Stimulated activated CD4-positive, alpha-beta T cell treated with anti-CD3 and anti-CD28 coated beads, Interleukin-1b, Interleukin-23, amount 100 ng/mL, for 24 hours (primary cell): ENCODE data around the gene CCDC88C.
A peak's percentile ranks its signal among the peaks of the same experiment; 100 is the strongest.
"Not testable (repeated sequence)": the region's sequence is repeated elsewhere in the genome, so short reads cannot be mapped to it uniquely, and the experiment has no call there.

Experiments
- DNase-seq, 4 experiments: peaks; one replicate each; pipeline ENCODE4 v3.0.0-alpha.2; 2020; ENCODE audit warnings: low read depth in 4 of 4, low spot score in 1 of 4

Gene CCDC88C, protein sequence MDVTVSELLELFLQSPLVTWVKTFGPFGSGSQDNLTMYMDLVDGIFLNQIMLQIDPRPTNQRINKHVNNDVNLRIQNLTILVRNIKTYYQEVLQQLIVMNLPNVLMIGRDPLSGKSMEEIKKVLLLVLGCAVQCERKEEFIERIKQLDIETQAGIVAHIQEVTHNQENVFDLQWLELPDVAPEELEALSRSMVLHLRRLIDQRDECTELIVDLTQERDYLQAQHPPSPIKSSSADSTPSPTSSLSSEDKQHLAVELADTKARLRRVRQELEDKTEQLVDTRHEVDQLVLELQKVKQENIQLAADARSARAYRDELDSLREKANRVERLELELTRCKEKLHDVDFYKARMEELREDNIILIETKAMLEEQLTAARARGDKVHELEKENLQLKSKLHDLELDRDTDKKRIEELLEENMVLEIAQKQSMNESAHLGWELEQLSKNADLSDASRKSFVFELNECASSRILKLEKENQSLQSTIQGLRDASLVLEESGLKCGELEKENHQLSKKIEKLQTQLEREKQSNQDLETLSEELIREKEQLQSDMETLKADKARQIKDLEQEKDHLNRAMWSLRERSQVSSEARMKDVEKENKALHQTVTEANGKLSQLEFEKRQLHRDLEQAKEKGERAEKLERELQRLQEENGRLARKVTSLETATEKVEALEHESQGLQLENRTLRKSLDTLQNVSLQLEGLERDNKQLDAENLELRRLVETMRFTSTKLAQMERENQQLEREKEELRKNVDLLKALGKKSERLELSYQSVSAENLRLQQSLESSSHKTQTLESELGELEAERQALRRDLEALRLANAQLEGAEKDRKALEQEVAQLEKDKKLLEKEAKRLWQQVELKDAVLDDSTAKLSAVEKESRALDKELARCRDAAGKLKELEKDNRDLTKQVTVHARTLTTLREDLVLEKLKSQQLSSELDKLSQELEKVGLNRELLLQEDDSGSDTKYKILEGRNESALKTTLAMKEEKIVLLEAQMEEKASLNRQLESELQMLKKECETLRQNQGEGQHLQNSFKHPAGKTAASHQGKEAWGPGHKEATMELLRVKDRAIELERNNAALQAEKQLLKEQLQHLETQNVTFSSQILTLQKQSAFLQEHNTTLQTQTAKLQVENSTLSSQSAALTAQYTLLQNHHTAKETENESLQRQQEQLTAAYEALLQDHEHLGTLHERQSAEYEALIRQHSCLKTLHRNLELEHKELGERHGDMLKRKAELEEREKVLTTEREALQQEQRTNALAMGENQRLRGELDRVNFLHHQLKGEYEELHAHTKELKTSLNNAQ (N-terminal part only)

GRCh38 chr14:91417120-91417982 lies at the start of gene CCDC88C:
Gene CCDC88C, minus strand, starts transcription at chr14:91417820. Its CDS starts 130 bp downstream, at chr14:91417690.
- peak in 3 of 4 experiments; percentile 50 to 74 (median 71) for DNase-seq

DNA sequence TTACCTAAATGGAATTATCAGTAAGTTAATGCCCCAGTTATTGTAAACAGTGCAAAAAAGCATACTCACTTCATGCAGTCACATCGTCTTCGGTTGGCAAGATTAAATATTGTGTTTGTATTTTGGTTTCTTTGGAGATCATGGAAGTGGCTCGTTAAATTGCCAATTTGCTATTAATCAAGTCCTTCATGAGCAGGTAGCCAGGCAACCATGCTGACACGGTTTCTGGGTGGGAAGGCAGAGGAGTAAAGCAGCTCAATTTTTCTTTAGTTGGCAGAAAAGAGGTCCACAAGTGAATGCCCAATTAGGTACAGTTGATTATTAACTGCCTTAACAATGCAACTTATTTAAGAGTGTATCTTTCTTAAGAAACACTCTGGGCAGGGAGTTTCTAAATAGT lies 48.6 kb upstream of the CCDC88C start:
- DNase-seq, result no peak

DNA sequence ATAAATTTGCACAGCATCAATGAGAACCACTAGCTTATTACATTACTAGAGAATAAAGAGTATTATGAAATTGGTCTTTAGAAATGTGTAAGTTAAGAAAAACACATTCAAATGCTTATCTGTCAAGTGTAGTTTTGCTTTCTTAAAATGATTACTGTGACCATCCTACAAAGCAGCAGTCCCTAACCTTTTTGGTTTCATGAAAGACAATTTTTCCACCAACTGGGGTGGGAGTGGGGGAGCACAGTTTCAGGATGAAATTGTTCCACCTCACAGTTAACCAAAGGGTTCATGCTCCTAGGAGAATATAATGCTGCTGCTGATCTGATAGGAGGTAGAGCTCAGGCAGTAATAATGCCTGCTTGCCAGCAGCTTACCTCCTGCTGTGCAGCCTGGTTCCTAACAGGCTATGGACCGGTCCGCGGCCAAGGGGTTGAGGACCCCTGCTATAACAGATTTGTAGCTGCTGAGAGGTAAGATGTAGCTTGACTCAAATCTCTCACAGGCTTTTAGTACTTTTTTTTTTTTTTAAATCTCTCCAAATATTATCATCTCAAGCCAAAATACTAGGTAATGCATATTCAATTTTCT lies 47.1 kb upstream of the CCDC88C start:
- no peak for DNase-seq

GRCh38 chr14:91458612-91459011 lies 41.0 kb upstream of the CCDC88C start:
- DNase-seq, result no peak

- no peak for DNase-seq
Observed at GRCh38 chr14:91456283-91456682, 38.7 kb upstream of the CCDC88C start.

GRCh38 chr14:91454580-91454979 lies 37.0 kb upstream of the CCDC88C start:
- DNase-seq, result no peak

DNA sequence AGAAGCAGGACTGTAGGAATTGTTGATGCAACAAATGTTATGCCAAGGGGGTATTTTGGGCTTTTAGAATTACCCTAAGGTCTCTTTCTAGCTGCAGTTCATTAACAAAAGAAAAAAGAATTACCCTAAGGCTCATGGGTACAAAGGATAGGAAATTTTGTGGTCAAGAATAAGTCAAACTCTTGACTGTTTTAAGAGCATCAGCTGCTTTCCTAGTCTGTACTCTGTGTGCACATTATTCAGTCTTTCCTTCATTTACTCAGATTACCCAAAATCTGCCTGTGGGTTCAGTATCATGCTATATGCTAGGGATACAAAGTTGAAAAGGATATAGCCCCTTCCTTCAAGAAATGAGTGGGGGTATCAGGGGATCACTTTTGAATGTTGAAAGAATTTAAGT lies 36.5 kb upstream of the CCDC88C start:
- DNase-seq, result no peak

DNA sequence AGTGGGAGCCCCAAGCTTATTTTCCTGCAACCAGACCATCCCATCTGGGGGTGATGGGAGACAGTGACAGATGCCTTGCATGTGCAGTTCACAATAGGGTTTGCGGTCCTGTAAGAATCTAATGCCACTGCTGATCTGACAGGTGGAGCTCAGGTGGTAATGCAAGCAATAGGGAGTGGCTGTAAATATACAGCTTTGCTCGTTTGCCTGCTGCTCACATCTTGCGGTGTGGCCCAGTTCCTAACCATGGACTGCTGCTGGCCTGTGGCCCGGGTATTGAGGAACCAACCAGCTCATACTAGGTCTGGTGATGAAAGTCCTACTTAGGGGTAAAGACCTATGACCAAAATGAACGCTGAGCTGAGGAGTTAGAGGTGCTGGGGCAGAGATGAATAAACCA lies 36.1 kb upstream of the CCDC88C start:
- DNase-seq, result no peak

DNA sequence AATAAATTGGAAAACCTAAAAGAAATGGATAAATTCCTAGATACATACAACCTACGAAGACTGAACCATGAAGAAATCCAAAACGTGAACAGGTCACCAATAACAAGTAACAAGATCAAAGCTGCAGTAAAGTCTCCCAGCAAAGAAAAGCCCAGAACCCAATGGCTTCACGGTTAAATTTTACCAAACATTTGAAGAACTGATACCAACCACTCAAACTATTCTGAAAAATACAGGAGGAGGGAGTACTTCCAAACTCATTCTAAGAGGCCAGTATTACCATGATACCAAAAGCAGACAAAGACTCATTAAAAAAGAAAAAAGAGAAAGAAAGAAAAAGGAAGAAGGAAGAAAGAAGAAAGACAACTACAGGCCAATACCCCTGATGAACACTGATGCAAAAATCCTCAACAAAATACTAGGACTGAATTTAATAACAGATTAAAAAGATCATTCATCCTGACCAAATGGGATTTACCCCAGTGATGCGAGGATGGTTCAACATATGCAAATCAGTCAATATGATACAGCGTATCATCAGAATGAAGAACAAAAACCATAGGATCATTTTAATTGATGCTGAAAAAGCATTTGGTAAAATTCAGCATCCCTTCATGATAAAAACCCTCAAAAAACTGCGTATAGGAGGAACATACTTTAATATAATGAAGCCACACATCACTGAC lies 26.9 kb upstream of the CCDC88C start:
- DNase-seq, result no peak

- DNase-seq, result no peak
Observed at GRCh38 chr14:91439345-91439744, 21.7 kb upstream of the CCDC88C start.

- no peak for DNase-seq
Observed at GRCh38 chr14:91438845-91439244, 21.2 kb upstream of the CCDC88C start.

DNA sequence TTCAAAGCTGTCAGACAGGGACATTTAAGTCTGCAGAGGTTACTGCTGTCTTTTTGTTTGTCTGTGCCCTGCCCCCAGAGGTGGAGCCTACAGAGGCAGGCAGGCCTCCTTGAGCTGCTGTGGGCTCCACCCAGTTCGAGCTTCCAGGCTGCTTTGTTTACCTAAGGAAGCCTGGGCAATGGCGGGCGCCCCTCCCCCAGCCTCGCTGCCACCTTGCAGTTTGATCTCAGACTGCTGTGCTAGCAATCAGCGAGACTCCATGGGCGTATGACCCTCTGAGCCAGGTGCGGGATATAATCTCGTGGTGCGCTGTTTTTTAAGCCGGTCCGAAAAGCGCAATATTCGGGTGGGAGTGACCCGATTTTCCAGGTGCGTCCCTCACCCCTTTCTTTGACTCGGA lies 18.6 kb upstream of the CCDC88C start:
- not testable (repeated sequence) for DNase-seq

DNA sequence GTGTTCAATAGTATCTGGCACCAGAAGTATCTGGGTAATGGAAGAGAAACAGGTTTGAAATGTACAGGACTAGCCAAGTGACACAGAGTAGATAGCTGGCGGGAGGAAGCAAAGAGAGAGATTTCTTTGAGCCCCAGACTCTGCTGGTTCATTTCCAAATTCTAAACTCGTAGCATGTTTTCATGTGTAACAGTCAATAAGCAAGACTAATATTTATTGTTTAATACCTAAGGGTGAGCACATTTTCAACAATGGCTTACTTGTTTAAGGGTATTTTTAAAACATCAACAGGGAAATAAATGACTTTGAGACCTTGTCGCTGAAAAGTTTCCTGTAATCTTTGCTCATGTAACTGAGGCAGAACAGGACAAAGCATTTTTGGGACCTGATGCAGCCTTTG lies 11.8 kb upstream of the CCDC88C start:
- no peak for DNase-seq

GRCh38 chr14:91428931-91429330 lies 11.3 kb upstream of the CCDC88C start:
- DNase-seq, result not testable (repeated sequence)

DNA sequence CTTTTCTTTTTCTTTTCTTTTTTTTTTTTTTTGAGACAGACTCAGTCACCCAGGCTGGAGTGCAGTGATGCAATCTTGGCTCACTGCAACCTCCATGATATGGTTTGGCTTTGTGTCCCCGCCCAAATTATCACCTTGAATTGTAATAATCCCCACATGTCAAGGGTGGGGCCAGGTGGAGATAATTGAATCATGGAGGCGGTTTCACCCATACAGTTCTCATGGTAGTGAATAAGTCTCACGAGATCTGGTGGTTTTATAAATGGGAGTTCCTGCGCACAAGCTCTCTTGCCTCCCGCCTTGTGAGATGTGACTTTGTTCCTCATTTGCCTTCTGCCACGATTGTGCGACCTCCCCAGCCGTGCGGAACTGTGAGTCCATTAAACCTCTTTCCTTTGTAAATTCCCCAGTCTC lies 7.9 kb upstream of the CCDC88C start:
- DNase-seq, result not testable (repeated sequence)

- no peak for DNase-seq
Observed at GRCh38 chr14:91424813-91425530, 7.4 kb upstream of the CCDC88C start.

- no peak for DNase-seq
Observed at GRCh38 chr14:91420686-91421085, 3.1 kb upstream of the CCDC88C start.

GRCh38 chr14:91419451-91419850 lies 1.8 kb upstream of the CCDC88C start:
- no peak for DNase-seq

GRCh38 chr14:91419044-91419397 lies 1.4 kb upstream of the CCDC88C start:
- DNase-seq, result peak in 1 of 4 experiments; percentile 33
